H9 (cell line): ENCODE results near the gene SUFU. TPM values are rescaled to one million over a fixed set of nuclear protein-coding genes. Genes with fewer than 3 reads are reported as not detected.

Experiments used
- DNase-seq: peaks from one replicate; pipeline ENCODE4 v3.0.0-alpha.2; 2017
- H2AFZ ChIP-seq: one replicate; pipeline ENCODE4 v1.6.1; 2013; ENCODE audit warnings: mild to moderate bottlenecking, low read length, control low read depth, moderate library complexity
- H2AK5ac ChIP-seq: 2 replicates; pipeline ENCODE4 v1.6.1; 2013; ENCODE audit warnings: low read length, control low read depth, mixed read lengths; ENCODE audit not compliant: insufficient read length
- H2BK120ac ChIP-seq: one replicate; pipeline ENCODE4 v1.6.1; 2013; ENCODE audit warnings: low read depth, mild to moderate bottlenecking, low read length, control low read depth, inconsistent platforms; ENCODE audit not compliant: poor library complexity, severe bottlenecking
- H2BK12ac ChIP-seq: 2 replicates; pipeline ENCODE4 v1.6.1; 2013; ENCODE audit warnings: low read length, control low read depth, mixed read lengths, low read depth; ENCODE audit not compliant: insufficient read length
- H2BK15ac ChIP-seq: 2 replicates; pipeline ENCODE4 v1.6.1; 2013; ENCODE audit warnings: low read depth, low read length, control low read depth
- H2BK20ac ChIP-seq: one replicate; pipeline ENCODE4 v1.6.1; 2013; ENCODE audit warnings: low read depth, mild to moderate bottlenecking, low read length, control low read depth, inconsistent platforms; ENCODE audit not compliant: poor library complexity, severe bottlenecking
- H2BK5ac ChIP-seq: 2 replicates; pipeline ENCODE4 v1.6.1; 2013; ENCODE audit warnings: low read length, control low read depth, mixed read lengths; ENCODE audit not compliant: insufficient read length
- H3K14ac ChIP-seq: 2 replicates; pipeline ENCODE4 v1.6.1; 2013; ENCODE audit warnings: low read length, control low read depth; ENCODE audit not compliant: insufficient read depth
- H3K18ac ChIP-seq: 2 replicates; pipeline ENCODE4 v1.6.1; 2013; ENCODE audit warnings: low read depth, mild to moderate bottlenecking, mixed read lengths, low read length, control low read depth; ENCODE audit not compliant: insufficient read length
- H3K23ac ChIP-seq: 2 replicates; pipeline ENCODE4 v1.6.1; 2013; ENCODE audit warnings: low read length, control low read depth, mixed read lengths, low read depth; ENCODE audit not compliant: insufficient read length
- H3K23me2 ChIP-seq: 2 replicates; pipeline ENCODE4 v1.6.1; 2013; ENCODE audit warnings: low read depth, mild to moderate bottlenecking, mixed read lengths, low read length, control low read depth; ENCODE audit not compliant: insufficient read length, poor library complexity, severe bottlenecking
- H3K27ac ChIP-seq: 2 replicates; pipeline ENCODE4 v1.5.1; 2013; ENCODE audit warnings: low read length, control low read depth, mixed read lengths, low read depth; ENCODE audit not compliant: insufficient read length
- H3K27me3 ChIP-seq: 2 replicates; pipeline ENCODE4 v1.6.1; 2013; ENCODE audit warnings: low read length, control low read depth, inconsistent platforms; ENCODE audit not compliant: insufficient read depth
- H3K4ac ChIP-seq: 2 replicates; pipeline ENCODE4 v1.6.1; 2013; ENCODE audit warnings: low read depth, mild to moderate bottlenecking, control low read depth, inconsistent platforms, low read length, moderate library complexity
- H3K4me1 ChIP-seq: 2 replicates; pipeline ENCODE4 v1.6.1; 2013; ENCODE audit warnings: low read length, control low read depth, inconsistent platforms; ENCODE audit not compliant: insufficient read depth
- H3K4me2 ChIP-seq: 2 replicates; pipeline ENCODE4 v1.6.1; 2013; ENCODE audit warnings: low read length, control low read depth, mixed read lengths; ENCODE audit not compliant: insufficient read length, insufficient read depth
- H3K56ac ChIP-seq: 2 replicates; pipeline ENCODE4 v1.6.1; 2013; ENCODE audit warnings: low read depth, mild to moderate bottlenecking, mixed read lengths, low read length, control low read depth; ENCODE audit not compliant: insufficient read length
- H3K79me1 ChIP-seq: 2 replicates; pipeline ENCODE4 v1.6.1; 2013; ENCODE audit warnings: low read depth, mild to moderate bottlenecking, moderate library complexity, low read length, control low read depth, inconsistent platforms; ENCODE audit not compliant: insufficient read depth, poor library complexity, severe bottlenecking
- H3K79me2 ChIP-seq: 2 replicates; pipeline ENCODE4 v1.6.1; 2013; ENCODE audit warnings: low read length, control low read depth, inconsistent platforms; ENCODE audit not compliant: insufficient read depth
- H3K9ac ChIP-seq: 2 replicates; pipeline ENCODE4 v1.6.1; 2013; ENCODE audit warnings: low read length, control low read depth, mixed read lengths; ENCODE audit not compliant: insufficient read length; ENCODE audit errors: extremely low read depth
- H3K9me3 ChIP-seq: one replicate; pipeline ENCODE4 v1.6.1; 2013; ENCODE audit warnings: low read depth, low read length, inconsistent platforms; ENCODE audit not compliant: control insufficient read depth
- H3T11ph ChIP-seq: one replicate; pipeline ENCODE4 v1.6.1; 2013; ENCODE audit warnings: mild to moderate bottlenecking, low read length, control low read depth, inconsistent platforms
- H4K20me1 ChIP-seq: one replicate; pipeline ENCODE4 v1.6.1; 2013; ENCODE audit not compliant: control insufficient read depth, insufficient read length, insufficient read depth
- H4K5ac ChIP-seq: 2 replicates; pipeline ENCODE4 v1.6.1; 2013; ENCODE audit warnings: low read depth, mild to moderate bottlenecking, mixed read lengths, low read length, control low read depth; ENCODE audit not compliant: insufficient read length
- H4K8ac ChIP-seq: replicated peaks from 2 replicates; pipeline ENCODE4 v1.6.1; 2013; ENCODE audit warnings: low read length, control low read depth, mixed read lengths, low read depth; ENCODE audit not compliant: insufficient read length
- H4K91ac ChIP-seq: 2 replicates; pipeline ENCODE4 v1.6.1; 2013; ENCODE audit warnings: low read depth, mild to moderate bottlenecking, moderate library complexity, mixed read lengths, low read length, control low read depth; ENCODE audit not compliant: insufficient read length
- H3K27ac Mint-ChIP-seq, 3 experiments: 2 replicates in 2 of 3; 3 replicates in 1 of 3; pipeline ENCODE4 v1.8.0; 2020 to 2021; ENCODE audit warnings: mixed read lengths in 3 of 3, mild to moderate bottlenecking in 1 of 3, moderate library complexity in 1 of 3
- H3K27me3 Mint-ChIP-seq: 2 replicates; pipeline ENCODE4 v1.8.0; 2021; ENCODE audit warnings: low read depth, mild to moderate bottlenecking, moderate library complexity, mixed read lengths
- H3K36me3 Mint-ChIP-seq, 3 experiments: 2 replicates in 2 of 3; 3 replicates in 1 of 3; pipeline ENCODE4 v1.8.0; 2020 to 2021; ENCODE audit warnings: low read depth in 3 of 3, mixed read lengths in 3 of 3; ENCODE audit not compliant: insufficient read depth in 1 of 3
- H3K4me1 Mint-ChIP-seq, 2 experiments: 2 replicates each; pipeline ENCODE4 v1.8.0; 2020; ENCODE audit warnings: mixed read lengths in 2 of 2
- H3K4me3 Mint-ChIP-seq, 2 experiments: 2 replicates in 1 of 2; 3 replicates in 1 of 2; pipeline ENCODE4 v1.8.0; 2020 to 2021; ENCODE audit warnings: mild to moderate bottlenecking in 2 of 2, mixed read lengths in 2 of 2, moderate library complexity in 1 of 2
- H3K9me3 Mint-ChIP-seq, 2 experiments: 2 replicates in 1 of 2; 3 replicates in 1 of 2; pipeline ENCODE4 v1.8.0; 2020; ENCODE audit warnings: mild to moderate bottlenecking in 2 of 2, mixed read lengths in 2 of 2, moderate library complexity in 1 of 2
- CTCF ChIP-seq: fragments of 200-600 bp; sonication (generic); conservative IDR thresholded peaks from 3 replicates; pipeline ENCODE4 v1.8.0; 2021; ENCODE audit warnings: antibody characterized with exemption, mild to moderate bottlenecking
- WGBS: extraction: QIAGEN DNeasy Blood & Tissue Kit; methylation state at CpG from one replicate; pipeline ENCODE4 v1.1.7; 2013; ENCODE audit warnings: missing lambda C conversion rate, low lambda C conversion rate, mixed read lengths; ENCODE audit not compliant: insufficient read length; ENCODE audit errors: extremely low coverage; 5-methylcytosine and 5-hydroxymethylcytosine counted together
- total RNA-seq: library from RNA; stranded (reverse); gene quantifications from 2 replicates; pipeline ENCODE4 v1.2.1, GENCODE V29; 2021

SUFU gene
- total RNA-seq, 1 experiment from 2014 or later = 9.5 TPM

- Mint-ChIP-seq H3K27ac (peak overlapping the region in 2 of 3 experiments; percentile 1 to 47; a peak in 1 of 7 replicates), H3K4me3 (no peak overlapping the region; a peak in 1 of 5 replicates)
Observed at GRCh38 chr10:102492983-102493382, 10.8 kb upstream of the SUFU start.

More at GRCh38 chr10:102492983-102493382, 10.8 kb upstream of the SUFU start:
- WGBS = no CpG with 5 or more reads among the region's 2 CpGs
- no peak overlapping the region for H3K14ac ChIP-seq
- peaks cover 7 to 26% (median 24%) of the 10 kb centered on the region in 3 experiments; a peak in 6 of 7 replicates for H3K36me3 Mint-ChIP-seq
- no peak overlapping the region for H2BK5ac ChIP-seq
- no peak overlapping the region for H3K23ac ChIP-seq
- no peak overlapping the region for H4K5ac ChIP-seq
- peaks cover 13% of the 10 kb centered on the region for H3K79me1 ChIP-seq
- no peak overlapping the region for H2BK15ac ChIP-seq
- DNase-seq = no peak
- H3K56ac ChIP-seq = no peak overlapping the region
- H2AK5ac ChIP-seq = no peak overlapping the region
- H3K27me3 Mint-ChIP-seq = no peaks in the 10 kb centered on the region
- H3K4me1 Mint-ChIP-seq = no peaks in the 10 kb centered on the region; a peak in 1 of 4 replicates
- no peaks in the 10 kb centered on the region for H3K27me3 ChIP-seq
- no peaks in the 10 kb centered on the region for H3K4me1 ChIP-seq
- H2BK12ac ChIP-seq = no peak overlapping the region
- H4K20me1 ChIP-seq = no peaks in the 10 kb centered on the region
- H3K9ac ChIP-seq = no peak overlapping the region
- no peak overlapping the region for H4K91ac ChIP-seq
- H2BK120ac ChIP-seq = no peak overlapping the region
- H3K79me2 ChIP-seq = peaks cover 5% of the 10 kb centered on the region; the same call in 1 of the 2 replicates
- no peak overlapping the region for H3K27ac ChIP-seq
- no peak overlapping the region for H2BK20ac ChIP-seq
- no peak overlapping the region for H3K18ac ChIP-seq
- TF ChIP-seq CTCF = no peak
- no peak overlapping the region for H4K8ac ChIP-seq
- H3K23me2 ChIP-seq = no peaks in the 10 kb centered on the region
- no peak overlapping the region for H3K4me2 ChIP-seq
- H2AFZ ChIP-seq = no peak overlapping the region
- H3K9me3 Mint-ChIP-seq = no peaks in the 10 kb centered on the region
- H3T11ph ChIP-seq = no peak overlapping the region
- H3K9me3 ChIP-seq = no peaks in the 10 kb centered on the region
- no peak overlapping the region for H3K4ac ChIP-seq
